Activated T-cell treated with anti-CD3 and anti-CD28 coated beads, Interleukin-2, amount 50 U/mL, for 1 hour (primary cell): ENCODE data around the gene GRIA3.
"Not testable (repeated sequence)": the region's sequence is repeated elsewhere in the genome, so short reads cannot be mapped to it uniquely, and the experiment has no call there.

Source experiments
- DNase-seq: peaks from one replicate; pipeline ENCODE4 v3.0.0-alpha.2; 2020

Gene GRIA3

DNA sequence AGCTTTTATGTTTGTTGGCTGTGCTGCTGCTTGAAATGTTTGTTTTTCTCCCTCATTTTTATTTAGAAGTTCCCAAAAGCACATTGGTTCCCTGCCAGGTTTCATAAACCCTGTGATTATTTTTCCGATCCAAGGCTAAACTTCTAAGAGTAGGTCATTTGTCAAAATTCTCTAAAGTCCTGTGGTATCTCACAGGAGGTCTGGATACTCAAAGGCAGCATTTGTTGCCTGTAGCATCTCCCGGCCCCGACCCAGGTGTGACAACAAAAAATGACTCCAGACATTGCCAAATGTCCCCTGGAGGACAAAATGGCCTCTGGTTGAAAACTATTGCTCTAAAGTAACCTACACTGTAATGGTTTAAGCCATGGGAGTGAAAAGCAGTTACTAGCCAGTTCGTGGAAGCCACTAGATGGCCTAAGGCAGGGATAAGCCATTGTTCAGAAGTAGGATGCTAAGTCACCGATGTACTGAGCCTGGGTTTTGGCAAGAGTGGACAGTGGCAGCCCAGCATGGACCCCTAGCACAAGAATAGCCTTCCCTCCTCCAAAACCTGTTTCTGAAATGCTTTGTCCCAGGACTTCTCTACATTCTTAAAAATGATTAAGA is 292.6 kb downstream of the GRIA3 start:
- no peak for DNase-seq

DNA sequence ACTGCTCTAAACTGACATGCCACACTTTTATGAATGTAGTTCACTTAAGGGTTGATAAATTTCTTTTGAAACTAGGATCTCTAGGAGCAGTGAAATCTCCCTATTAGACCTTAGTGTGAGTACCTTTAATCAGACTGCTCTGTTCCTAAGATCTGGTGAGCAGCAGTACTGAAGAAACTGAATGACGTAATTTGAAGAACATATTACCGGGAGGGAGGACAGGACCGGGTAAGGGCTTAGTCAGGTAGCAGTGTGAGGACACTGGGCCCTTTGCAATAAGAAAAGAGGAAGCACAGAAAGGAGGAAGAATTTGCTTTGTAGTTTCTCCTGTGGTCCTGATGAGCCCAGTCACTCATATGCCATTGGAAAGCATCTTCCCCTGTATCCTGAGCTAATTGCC is 293.6 kb downstream of the GRIA3 start:
- DNase-seq = no peak

DNA sequence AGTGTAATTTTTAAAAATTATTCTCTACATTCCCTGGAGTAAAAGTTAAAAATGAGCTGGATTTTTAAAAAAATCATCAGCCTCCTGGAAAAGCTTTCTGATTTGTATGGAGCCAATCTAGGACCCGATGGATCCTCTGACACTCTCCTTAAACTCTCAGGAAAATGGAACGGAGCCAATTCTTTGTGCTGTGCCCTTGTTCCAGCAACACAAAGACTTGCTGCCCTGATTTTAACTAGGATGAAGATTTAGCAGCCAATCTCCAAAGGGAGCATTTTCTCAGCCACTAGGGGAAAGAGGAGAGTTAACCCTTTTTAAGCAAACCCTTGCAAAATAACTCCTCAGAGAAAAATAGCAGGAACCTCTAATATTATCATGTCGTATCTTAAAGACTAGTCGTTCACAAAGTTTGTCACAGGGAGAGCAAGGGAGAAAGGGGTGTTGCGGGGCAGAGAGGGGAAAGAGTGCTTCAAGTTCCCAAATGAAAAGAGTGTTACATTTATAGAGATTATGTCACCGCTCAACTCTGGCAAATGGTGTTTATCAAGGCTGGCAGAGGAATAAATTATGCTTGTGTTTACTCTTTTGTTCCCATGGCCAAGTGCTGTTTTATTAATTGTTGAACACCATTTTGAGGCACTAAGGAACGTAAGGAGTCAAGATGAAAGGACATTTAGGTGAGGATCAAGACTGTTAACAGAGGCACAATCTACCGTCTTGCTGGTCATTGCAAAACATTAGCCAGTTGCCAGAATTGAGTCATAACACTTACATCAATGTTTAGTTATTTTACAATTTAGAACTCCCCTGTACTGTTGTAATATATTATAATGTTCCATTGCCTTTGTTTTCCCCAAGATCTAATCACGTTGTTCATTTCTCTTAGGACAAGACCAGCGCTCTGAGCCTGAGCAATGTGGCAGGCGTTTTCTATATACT is 298.1 kb downstream of the GRIA3 start:
- no peak for DNase-seq

DNA sequence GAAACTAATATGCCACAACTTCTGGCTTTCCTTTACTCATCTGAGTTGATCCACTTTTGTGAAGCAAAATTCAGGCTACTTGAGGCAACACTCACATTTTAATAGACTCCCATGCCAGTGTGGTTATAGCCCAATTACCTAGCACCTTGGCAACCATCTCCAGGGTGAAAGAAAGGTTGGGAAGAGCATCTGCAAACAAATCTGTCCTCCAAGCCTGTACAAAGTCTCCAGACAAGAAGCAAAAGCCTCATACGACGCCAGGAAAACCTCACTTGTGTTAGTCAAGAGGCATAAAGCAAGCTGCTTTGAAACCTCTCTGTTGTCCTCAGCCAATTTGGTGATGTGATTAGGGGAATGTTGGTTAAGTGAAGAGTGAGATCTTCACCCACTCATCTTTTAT is 302.2 kb downstream of the GRIA3 start:
- no peak for DNase-seq

DNA sequence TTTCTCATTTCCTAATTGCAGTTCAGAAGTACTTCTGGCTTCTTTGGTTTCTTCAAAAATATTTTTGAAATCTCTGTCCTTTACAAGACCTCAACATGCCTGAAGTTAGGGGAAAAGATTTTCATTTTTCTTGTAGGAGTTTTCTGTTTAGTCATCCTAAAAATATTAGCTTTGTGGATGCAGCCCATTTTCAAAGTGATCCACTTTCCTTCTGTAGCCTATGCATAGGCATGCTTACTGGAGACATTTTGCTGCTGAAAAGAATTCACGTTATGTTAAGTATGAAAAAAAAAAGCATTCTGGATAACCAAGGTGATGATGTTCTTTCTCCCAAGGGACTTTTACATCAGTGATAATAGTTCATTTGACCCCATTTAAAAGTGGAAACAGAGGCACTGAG is 303.2 kb downstream of the GRIA3 start:
- no peak for DNase-seq

DNA sequence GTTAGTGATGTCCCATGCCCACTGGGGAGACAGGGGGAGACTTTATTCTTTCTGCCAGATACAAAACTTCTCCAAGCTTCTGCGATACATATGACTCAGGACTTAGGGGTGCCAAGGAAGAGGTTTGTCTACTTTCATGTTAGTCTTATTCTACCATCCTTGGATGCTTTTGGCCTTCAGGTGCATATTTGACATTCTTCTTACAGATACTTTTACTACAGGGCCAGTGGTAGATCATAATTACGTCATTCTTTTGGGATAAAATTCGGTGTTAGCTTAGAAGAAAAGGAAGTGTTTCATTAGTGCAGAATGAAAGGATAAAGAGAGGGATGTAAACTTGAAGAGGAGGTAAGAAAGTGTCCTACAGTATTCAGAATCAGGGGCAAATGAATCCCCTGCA is 303.6 kb downstream of the GRIA3 start:
- no peak for DNase-seq

DNA sequence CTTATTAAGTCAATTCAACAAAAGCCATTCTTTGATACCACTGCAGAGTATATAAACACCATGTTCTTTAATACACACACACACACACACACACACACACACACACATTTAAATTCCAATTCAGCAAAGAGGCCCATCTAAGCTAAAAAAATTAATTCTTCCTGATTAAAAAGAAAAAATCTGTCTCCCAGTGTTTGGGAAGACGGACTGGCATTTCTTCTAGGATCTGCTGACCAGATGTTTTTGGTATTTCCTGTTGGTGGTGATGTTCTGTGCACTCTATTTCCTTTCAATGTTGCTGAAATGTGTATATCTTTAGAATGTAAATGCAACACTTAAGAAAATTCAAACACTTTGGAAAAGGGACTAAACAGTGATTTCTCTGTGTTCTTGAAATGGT is 304.9 kb downstream of the GRIA3 start:
- DNase-seq = no peak

DNA sequence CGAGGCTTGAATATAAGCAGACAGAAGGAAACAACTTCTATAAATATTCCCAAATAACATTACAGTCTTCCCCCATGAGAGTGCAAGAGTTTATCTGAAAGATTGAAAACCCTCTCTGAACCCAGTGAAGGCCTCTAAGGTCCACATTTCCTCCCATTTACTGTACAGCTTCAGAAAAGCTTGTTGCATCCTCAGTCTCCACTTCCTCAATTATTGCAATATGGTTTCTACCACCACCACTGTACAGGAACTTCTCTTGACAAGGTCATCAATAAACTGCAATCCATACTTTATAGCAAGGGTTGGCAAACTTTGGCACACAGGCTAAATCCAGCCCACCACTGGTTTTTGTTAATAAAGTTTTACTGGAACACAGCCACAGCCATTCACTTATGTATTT is 309.8 kb downstream of the GRIA3 start:
- DNase-seq = no peak

DNA sequence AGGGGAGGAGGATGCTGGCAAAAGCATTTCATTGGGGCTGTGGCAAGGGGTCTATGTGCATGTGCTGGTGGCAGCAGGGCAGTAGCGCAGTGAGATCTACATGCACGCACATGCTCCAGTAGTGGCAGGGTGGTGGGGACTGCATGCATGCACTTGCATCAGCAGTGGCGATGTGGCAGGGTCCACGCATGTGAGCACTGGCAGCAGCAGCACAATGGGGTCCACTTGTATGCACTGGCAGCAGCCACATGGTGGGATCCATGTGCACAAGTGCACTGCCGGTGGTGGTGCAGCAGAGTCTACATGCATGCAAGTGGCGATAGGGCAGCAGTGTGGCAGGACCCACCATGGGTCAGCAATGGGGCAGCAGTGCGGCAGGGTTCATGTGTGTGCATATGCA is 315.7 kb downstream of the GRIA3 start:
- no peak for DNase-seq

DNA sequence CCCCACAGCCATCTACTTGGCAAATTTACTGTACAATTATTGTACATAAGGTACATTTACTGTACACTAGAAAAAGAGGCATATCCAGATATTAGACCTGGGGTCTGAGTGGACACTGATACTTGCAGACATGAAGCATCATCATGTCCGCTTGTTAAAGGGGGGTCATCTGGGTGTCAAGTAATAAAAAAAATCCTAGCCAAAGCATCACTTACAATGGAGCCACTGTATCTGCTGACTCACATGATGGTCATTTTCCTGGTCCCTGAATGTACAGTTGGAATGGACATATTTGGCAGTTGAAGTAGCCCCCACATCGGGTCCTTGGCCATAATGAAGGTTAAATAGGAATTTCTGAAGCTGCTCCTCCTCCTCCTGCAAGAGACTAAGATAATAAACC is 320.0 kb downstream of the GRIA3 start:
- no peak for DNase-seq

DNA sequence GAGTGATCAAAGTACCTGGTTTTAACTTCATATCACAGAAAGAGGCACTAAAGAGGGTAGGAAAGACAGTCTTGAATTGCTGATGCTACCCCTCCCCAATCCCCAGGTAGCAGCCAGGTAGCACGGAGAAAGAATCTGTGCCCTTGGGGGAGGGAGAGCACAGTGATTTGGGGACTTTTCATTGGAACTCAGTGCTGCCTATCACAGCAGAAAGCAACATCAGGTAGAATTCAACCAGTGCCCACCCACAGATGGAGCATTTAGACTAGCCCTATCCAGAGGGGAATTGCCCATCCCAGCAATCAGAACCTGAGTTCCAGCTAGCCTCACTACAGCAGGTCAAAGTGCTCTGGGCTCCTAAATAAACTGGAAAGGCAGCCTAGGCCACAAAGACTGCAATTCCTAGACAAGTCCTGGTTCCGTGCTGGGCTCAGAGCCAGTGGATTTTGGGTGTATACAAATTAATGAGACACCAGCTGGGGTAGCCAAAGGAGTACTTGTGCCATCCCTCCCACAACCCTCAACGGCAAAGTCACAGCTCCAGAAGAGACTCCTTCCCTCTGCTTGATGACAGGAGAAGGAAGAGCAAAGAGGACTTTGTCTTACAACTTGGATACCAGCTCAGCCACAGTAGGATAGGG is 320.7 kb downstream of the GRIA3 start:
- DNase-seq = no peak

DNA sequence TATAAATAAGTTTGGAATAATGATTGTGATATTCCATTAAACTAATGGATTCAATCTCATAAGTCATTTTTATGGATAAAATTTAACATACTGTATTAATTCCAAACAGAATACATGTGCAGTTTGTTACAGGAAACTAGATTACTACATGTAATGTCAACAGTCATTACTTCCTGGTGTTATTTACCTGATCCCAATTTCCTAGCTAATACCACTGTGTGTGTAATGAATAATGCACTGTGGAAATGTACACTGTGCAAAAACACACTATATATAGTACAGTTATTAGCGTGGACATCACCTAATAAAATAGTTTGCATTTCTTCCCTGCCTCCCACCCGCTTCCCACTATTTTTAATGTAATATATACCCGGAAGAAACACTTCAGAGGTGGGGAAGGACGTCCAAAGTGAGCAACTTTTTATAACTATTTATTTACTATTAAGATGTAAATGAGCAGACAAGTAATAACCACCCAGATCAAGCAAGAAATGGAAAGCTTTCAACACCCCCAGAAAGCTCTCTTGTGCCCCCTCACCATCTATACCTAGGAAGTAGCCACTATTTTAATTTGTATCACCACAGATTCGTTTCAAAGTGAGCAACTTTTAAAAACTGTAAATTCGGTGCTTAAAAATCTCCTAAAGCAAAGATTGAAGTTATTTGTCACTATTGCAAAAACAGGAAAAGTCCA is 329.7 kb downstream of the GRIA3 start:
- DNase-seq = no peak

DNA sequence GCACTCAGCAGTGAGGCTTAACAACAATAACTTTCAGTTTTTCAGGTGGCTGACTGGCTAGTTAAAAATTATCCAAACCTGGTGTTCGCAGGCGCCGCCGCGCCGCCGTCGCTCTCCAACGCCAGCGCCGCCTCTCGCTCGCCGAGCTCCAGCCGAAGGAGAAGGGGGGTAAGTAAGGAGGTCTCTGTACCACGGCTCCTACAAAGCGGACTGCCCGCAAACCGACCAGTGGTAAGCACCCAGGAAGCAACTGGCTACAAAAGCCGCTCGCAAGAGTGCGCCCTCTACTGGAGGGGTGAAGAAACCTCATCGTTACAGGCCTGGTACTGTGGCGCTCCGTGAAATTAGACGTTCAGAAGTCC is 330.2 kb downstream of the GRIA3 start:
- not testable (repeated sequence) for DNase-seq

DNA sequence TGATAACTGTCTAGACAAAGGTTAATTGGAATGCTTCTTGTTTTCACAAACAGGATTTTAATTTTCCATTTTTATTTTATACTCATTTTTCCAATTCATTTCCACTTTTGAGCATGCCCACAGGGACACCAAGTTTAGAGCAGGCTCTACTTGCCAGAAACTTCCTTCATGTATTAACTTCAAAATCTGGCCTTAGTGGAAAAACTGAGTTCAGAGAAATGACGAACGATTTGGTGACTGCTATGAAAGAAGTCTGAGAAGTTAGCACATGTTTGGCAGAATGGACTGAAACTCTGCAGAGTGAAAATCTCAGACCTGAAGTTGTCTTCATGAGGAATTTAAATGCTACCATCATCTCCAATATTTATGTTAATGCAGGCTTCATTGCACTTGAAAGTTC is 334.7 kb downstream of the GRIA3 start:
- no peak for DNase-seq

DNA sequence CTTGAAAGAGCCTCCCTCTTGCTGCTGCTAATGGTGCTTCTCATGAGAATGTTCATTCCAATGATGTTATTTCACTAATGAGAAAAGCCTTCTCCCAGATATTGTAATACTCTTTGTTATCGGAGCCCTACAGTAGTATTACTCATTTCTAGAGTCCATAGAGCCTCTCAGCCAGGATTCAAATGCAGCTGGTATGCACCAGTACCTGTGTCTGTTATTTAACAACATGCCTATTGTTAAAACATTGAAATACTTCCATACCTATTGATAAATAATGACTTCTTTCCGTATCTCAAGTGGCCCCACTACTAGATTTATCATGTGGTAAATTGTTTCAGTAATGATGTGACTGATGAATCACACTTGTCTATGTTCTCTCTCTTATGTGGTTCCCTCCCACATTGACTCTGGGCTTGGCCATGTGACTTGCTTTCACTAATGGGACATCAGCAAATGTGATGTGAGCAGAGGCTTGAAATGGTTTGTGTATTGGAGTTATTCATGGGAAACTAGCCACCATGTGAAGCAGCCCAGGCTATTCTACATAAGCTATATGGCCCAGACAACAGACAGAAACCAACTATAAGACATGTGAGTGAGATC is 341.1 kb downstream of the GRIA3 start:
- no peak for DNase-seq

DNA sequence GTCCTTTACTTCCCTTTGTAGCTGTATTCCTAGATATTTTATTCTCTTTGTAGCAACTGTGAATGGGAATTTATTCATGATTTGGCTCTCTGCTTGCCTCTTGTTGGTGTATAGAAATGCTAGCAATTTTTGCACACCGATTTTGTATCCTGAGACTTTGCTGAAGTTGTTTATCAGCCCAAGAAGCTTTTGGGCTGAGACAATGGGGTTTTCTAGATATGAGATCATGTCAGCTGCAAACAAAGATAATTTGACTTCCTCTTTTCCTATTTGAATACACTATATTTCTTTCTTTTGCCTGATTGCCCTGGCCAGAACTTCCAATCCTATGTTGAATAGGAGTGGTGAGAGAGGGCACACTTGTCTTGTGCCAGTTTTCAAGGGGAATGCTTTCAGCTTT is 346.6 kb downstream of the GRIA3 start:
- DNase-seq = not testable (repeated sequence)
